Activated CD8-positive, alpha-beta memory T cell treated with anti-CD3 and anti-CD28 coated beads for 24 hours (primary cell): ENCODE data around the gene OXER1.
"Not testable (repeated sequence)": the region's sequence is repeated elsewhere in the genome, so short reads cannot be mapped to it uniquely, and the experiment has no call there.

ENCODE experiments used
- DNase-seq: peaks from one replicate; pipeline ENCODE4 v3.0.0-alpha.2; 2020

OXER1 gene

GRCh38 chr2:42747422-42747821, 16.5 kb downstream of the OXER1 start:
- no peak for DNase-seq

GRCh38 chr2:42744545-42745082, 19.3 kb downstream of the OXER1 start:
- no peak for DNase-seq

- DNase-seq: no peak
Measured at GRCh38 chr2:42743659-42743990, 20.3 kb downstream of the OXER1 start.

GRCh38 chr2:42742740-42743658, 20.9 kb downstream of the OXER1 start:
- DNase-seq: no peak

GRCh38 chr2:42741140-42741539, 22.8 kb downstream of the OXER1 start:
- DNase-seq: no peak

GRCh38 chr2:42736598-42737322, 27.2 kb downstream of the OXER1 start:
- no peak for DNase-seq

- DNase-seq: no peak
Measured at GRCh38 chr2:42733852-42734251, 30.1 kb downstream of the OXER1 start.

- DNase-seq: not testable (repeated sequence)
Measured at GRCh38 chr2:42731316-42731715, 32.6 kb downstream of the OXER1 start.

- DNase-seq: no peak
Measured at GRCh38 chr2:42726680-42727079, 37.3 kb downstream of the OXER1 start.

GRCh38 chr2:42725657-42726056, 38.3 kb downstream of the OXER1 start:
- no peak for DNase-seq

GRCh38 chr2:42724886-42725285, 39.0 kb downstream of the OXER1 start:
- no peak for DNase-seq

- no peak for DNase-seq
Measured at GRCh38 chr2:42723465-42723864, 40.5 kb downstream of the OXER1 start.

- no peak for DNase-seq
Measured at GRCh38 chr2:42722320-42723190, 41.4 kb downstream of the OXER1 start.

GRCh38 chr2:42721898-42722297, 42.0 kb downstream of the OXER1 start:
- no peak for DNase-seq

GRCh38 chr2:42714686-42715085, 49.2 kb downstream of the OXER1 start:
- DNase-seq: no peak

- no peak for DNase-seq
Measured at GRCh38 chr2:42713920-42714319, 50.0 kb downstream of the OXER1 start.

GRCh38 chr2:42712934-42713333, 51.0 kb downstream of the OXER1 start:
- DNase-seq: no peak
